MG63 (cell line): ENCODE measurements around the gene KNOP1. TPM values are rescaled to one million over a fixed set of nuclear protein-coding genes. Genes with fewer than 3 reads are reported as not detected.

Source experiments
- total RNA-seq: library from RNA; depleted of rRNA; stranded (reverse); fragments of >200 nt; shearing (Covaris generic); gene quantifications from 2 replicates; pipeline ENCODE4 v1.2.3, GENCODE V29; 2014; ENCODE audit warnings: low replicate concordance; rRNA removed

The KNOP1 gene
- total RNA-seq, 1 experiment from 2014 or later, result 15.2 TPM

Other genes with a start within 250 kb of the KNOP1 start
- 35.3 and 37.9 TPM in 2 replicates for gene GDE1, start 196.1 kb downstream of the KNOP1 start, total RNA-seq
- gene CCP110, start 194.3 kb downstream of the KNOP1 start, total RNA-seq, result 10.7 TPM in 2 replicates
- gene VPS35L, start 162.5 kb downstream of the KNOP1 start, total RNA-seq, result 6.7 and 7.6 TPM in 2 replicates
- gene IQCK, start within 50 bp of the KNOP1 start, total RNA-seq, result 7.1 and 11.6 TPM in 2 replicates
- 5.3 and 6.4 TPM in 2 replicates for gene GPRC5B, start 166.6 kb upstream of the KNOP1 start, total RNA-seq